Activated CD4-positive, alpha-beta T cell treated with anti-CD3 and anti-CD28 coated beads for 24 hours (primary cell): ENCODE data around the gene KCTD2.
"Not testable (repeated sequence)": the region's sequence is repeated elsewhere in the genome, so short reads cannot be mapped to it uniquely, and the experiment has no call there.

Source experiments
- DNase-seq, 2 donors: peaks; one replicate each; pipeline ENCODE4 v3.0.0-alpha.2; 2020; ENCODE audit warnings: low read depth in 2 of 2

The KCTD2 gene

DNA sequence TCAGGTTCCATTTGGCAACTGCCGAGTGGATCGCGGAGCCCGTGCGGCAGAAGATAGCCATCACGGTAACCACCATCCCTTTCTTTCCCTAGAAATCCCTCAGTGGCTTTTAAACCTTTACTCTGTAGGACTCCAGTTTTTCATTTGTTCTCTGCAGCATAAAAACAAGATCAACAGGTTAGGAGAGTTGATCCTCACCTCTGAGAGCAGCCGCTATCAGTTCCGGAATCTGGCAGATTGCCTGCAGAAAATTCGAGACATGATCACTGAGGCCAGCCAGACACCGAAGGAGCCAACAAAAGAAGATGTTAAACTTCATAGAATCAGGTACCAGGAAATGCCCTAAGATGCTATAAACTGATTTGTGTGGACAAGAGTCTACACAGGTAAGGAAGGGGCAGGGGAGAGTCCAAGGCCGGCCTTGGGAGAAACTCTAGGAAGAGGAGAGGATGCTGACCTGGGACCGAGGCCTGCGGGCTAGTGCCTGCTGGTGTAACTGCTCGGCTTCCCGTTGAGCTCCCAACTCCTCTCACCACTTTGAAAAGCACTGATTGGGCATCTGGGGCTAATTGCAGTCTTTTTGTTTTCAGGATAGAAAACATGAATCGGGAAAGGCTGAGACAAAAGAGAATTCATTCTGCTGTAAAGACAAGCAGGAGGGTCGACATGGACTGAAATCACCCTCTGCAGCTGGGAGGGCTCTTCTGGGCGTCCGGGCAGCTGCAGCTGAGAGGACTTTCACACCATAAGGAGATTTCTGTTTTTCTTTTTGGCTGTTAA, 26.5 kb upstream of the KCTD2 start:
- DNase-seq = no peak

DNA sequence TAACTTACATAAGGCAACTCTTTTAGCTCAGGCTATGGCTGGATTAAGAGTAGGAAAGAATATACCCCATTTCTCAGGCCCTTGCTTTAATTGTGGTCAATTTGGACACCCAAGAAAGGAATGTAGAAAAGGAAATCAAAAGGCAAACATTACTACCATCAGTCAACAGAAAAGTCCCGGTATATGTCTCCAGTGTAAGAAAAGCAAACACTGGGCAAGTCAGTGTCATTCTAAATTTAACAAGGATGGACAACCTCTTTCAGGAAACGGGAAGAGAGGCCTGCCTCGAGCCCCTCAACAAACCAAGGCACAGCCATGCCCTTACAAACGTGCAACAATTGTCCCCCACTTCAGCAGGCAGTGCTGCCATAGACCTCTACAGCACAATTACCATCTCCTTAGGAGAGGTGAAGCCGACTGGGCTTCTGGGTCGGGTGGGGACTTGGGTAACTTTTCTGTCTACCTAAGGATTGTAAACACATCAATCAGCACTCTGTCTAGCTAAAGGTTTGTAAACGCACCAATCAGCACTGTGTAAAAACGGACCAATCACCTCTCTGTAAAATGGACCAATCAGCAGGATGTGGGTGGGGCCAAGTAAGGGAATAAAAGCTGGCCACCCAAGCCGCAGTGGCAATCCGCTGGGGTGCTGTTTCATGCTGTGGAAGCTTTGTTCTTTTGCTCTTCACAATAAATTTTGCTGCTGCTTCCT, 22.2 kb upstream of the KCTD2 start:
- DNase-seq = no peak

DNA sequence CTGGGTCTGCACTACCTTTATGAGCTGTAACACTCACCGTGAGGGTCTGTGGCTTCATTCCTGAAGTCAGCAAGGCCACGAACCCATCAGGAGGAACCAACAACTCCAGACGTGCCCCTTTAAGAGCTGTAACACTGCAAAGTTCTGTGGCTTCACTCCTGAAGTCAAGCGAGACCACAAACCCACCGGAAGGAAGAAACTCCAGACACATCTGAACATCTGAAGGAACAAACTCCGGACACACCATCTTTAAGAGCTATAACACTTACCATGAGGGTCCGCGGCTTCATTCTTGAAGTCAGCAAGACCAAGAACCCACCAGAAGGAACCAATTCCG, 21.7 kb upstream of the KCTD2 start:
- not testable (repeated sequence) for DNase-seq

DNA sequence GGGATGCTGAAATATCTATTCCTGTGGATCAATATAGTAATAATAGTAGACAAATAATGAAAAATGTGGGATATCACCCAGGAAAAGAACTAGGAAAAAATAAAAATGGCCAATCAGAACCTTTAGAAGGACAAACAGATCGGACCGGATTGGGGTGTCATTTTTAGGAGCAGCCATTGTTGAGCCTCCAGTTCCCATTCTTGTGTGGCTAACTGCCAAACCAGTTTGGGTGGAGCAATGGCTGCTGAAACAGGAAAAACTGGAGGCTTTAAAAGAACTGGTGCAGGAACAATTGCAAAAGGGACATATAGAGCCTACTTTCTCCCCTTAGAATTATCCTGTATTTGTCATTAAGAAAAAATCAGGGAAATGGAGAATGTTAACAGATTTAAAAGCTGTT, 20.4 kb upstream of the KCTD2 start:
- not testable (repeated sequence) for DNase-seq

DNA sequence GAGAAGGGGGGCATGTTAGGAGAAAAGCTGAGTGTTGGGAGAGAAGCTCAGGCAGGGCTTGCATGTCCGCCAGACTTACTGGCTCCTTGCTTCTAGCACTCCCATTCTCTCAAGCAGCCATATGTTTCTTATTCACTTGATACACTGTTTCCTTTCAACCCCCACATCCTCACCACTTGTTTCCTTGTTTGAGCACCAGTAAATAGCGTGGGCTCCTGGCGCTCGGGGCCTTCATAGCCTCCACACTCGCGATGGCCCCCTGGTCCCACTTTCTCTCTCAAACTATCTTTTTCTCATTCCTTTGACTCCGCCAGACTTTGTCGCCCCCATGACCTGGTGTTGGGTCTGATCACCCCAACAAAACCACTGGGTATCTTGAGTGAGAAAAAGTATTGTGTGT, 16.9 kb upstream of the KCTD2 start:
- DNase-seq = no peak

DNA sequence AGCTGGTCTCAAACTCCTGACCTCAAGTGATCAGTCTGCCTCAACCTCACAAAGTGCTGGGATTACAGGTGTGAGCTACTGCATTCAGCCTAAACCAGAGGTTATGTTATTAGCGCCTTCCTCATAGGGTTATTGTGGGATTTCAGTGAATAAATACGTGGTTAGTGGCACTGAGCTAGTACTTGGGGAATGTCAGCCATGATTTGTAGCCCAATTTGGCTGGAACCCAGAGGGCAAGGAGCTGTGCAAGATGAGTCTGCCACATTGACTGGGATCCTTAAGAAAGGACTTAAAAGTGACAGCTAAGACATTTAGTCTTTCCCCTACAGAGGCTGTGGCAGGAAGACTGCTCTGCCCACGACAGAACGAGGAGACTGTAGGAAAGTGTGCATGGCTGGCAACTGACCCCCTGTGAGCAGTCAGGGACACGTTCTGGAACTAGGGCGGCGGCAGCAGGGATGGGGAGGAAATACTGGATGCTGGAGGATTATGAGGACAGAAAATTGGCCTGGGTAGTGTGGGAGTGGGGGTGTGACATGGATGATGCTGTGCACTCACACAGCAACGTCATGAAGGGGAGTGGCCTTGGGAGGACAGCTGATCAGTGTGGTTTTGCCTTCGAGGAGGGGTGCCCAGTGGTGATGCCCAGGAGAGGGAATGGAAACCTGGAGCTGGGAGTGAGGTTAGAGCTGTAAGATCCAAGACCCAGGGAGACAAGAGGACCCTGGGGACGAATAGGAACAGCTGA, 14.9 kb upstream of the KCTD2 start:
- DNase-seq = peak in 1 of 2 donors; percentile 39

DNA sequence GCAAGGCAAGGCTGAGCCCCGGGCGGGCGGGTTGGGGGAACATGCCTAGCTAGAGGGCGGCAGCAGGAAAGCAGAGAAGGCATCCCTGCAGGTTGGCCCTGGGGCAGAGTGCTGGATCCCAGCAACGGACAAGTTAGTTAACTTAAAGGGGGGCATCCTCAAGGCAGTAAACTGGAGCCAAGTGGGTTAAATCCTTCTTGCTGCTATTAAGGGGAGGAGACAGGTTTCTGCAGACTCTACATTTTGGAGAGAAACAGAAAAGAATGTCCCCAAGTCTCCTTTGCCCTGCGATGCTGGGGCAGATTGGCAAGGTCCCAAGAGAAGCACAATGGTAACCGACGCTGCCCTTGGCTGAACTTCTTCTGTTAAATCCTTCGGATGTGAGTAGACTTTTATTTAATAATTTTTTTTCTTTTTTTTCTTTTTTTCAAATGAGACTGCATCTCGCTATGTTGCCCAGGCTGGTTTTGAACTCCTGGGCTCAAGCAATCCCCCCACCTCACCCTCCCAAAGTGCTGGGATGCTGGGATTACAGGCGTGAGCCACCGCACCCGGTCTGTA, 14.2 kb upstream of the KCTD2 start:
- DNase-seq = no peak

DNA sequence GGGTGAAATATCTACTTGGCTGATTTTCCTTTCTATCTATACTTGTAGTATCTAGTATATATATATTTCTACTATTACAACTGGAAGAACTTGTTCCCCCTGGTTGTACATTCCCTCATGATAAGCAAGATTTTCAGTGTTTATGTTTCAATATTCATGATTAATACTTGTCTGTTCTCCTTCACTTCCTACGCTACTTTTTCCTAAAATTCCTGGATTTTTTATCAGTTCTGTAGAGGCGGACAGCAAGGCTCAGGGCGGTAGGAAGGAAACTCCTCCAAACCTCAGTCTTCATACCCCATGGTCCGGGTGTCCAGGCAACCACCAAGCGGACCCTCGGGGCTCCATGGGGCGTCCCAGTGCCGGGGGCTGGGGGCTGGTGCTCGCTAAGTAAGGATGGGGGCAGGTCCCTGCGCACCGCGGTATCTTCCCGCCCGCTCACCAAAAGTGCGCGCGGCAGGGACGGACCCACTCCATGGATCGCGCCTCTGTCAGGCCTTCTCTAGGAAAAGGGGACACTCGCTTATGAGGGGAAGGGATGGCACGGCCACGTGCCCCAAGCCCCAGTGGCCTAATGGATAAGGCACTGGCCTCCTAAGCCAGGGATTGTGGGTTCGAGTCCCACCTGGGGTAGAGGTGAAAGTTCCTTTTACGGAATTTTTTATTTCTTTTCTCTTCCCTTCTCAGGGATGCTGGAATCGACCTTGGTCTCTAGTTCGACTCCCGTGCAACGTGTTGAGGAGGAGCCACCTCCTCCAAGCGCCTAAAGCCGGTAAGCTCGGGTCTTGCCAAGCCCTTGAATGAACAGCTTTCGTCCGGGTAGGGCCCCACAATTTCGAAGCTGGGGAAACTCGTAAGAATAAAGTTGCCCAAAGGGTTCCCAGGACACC, 13.4 kb upstream of the KCTD2 start:
- peak; percentile 88 to 98 for DNase-seq

DNA sequence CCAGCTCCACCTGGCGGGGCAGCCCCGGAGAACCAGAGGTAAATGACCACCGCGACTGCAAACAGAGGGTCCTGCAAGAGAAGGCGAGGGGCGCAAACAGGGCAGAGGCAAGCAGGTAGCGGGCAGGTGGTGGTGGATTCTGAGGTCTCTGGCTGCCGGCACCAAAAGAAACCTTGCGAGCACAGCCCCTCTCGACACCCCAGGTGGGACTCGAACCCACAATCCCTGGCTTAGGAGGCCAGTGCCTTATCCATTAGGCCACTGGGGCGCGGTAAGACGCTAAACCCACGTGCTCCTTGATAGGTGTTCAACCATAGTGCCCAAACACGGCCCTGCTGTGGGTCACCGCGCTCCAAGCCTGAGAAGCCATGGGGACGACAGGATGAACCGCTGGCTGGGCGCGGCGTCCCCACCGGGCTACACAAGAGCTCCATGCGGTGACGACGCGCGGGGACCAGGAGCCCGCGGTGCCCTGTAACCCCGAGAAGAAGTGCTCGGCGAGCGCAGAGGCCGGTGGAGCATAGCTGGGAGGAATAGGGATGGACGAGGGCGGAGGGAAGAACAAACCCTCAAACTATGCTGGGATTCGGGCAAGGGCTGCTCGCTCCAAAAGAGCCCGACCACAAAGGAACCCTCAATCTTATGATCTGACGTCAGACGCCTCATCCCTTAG, 12.7 kb upstream of the KCTD2 start:
- DNase-seq = peak; percentile 92 to 98

DNA sequence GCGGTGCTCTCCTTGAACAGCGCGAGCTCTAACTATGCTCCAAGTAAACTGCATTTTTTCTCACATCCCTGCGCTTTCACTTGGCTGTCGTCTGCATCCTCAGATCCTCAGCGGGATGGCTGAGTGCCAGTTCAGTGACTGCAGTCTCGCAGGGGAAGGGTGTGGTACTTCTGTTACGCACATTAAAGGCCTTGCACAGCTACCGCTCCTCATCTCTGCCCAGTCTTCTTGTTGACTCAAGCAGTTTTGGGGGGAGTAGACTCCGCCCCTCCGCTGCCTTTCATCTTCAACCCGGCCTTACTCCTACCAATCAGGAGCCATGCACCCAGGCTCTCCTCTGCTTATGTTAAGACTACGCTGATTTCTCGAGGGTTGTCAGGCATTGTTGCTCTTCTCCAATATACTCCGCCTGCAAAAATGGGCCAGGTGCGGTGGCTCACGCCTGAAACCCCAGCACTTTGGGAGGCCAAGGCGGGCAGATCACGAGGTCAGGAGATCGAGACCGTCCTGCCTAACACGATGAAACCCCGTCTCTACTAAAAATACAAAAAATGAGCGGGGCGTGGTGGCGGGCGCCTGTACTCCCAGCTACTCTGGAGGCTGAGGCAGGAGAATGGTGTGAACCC, 10.3 kb upstream of the KCTD2 start:
- peak; percentile 59 to 64 for DNase-seq

DNA sequence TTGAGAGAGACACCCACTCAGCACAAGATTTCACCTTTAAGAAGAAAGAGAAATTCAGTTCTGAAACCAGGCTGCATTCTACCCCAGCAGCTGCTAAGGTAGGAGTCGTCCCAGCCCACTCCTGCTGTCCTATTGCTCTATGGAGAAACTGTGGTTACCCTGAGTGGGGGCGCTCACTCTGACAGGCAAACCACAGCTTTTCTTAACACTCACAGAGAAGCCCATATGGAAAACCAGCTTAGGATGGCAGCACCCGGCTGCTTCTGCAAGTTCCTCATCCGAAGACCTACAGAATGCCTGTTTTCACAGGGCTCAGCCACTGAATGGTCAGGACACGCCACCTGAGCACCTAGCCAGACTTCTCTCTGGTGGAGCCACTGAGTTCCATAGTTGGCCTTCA, 7.8 kb upstream of the KCTD2 start:
- no peak for DNase-seq

DNA sequence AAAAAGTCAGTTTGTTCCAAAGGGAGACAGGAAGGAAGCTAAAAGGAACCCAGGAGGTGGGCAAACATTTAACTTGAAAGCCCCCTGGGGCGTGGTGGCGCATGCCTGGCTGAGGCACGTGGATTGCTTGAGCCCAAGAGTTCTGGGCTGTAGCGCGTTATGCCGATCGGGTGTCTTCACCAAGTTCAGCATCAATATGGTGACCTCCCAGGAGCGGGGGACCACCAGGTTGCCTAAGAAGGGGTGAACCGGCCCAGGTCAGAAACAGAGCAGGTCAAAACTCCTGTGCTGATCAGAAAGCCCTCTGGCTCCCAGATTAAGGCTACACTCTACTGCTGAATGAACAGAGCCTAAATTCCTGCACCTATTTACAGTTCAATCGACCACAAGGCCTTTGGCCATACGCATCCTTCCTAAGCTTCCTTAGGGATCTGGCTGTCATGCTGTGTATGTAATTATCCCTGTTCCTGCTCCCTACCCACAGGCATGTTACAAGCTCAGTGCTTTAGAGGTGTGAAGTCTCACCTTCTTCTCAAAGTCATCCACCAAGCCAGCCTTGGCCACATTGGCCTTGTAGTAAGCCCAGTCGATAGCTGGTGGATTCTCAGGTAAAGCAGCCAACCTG, 5.3 kb upstream of the KCTD2 start:
- DNase-seq = no peak

DNA sequence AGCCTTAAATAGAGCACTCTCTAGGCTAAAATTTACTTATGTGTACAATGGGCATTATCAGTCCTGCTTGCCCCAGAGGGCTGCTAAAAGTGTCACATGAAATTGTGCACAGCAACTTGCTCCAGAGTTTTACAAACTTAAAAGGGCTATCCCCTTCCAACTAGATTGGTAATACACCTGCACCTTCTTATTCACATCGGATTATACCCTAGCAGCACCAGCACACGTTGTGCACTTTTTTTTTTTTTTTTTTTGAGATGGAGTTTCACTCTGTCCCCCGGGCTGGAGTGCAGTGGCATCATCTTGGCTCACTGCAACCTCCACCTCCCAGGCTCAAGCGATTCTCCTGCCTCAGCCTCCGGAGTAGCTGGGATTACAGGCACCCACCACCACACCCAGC, 3.2 kb upstream of the KCTD2 start:
- not testable (repeated sequence) for DNase-seq

DNA sequence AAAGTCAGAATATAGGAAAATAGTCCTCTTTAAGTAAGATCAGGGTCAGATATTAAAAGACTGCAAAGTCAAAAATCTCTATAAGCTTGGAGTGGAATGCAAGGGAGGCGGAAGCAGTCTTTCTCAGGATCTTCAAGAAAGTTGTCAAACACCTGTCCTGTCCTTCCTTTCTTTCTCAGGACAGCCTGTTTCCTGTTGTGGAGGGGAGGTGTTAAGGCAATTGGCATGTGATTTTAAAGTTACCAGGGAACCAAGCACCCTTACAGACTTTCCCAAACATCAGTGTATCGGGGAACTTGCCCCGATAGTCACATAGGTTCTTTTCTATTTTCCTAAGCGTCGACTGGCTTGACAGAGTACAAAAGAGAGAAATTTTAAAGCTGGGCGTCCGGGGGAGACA, 2.3 kb upstream of the KCTD2 start:
- DNase-seq = no peak

DNA sequence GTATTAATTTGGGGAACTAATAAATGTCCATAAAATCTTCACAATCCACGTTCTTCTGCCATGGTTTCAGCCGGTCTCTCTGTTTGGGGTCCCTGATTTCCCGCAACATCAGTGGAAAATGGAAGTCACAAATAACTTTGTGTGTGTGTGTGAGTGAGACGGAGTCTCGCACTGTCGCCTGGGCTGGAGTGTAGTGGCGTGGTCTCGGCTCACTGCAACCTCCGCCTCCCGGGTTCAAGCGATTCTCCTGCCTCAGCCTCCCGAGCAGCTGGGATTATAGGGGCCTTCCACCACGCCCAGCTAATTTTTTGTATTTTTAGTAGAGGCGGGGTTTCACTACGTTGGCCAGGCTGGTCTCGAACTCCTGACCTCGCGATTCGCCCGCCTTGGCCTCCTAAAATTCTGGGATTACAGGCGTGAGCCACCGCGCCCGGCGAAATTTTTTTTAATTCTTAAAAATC, 1.0 kb upstream of the KCTD2 start:
- not testable (repeated sequence) for DNase-seq

DNA sequence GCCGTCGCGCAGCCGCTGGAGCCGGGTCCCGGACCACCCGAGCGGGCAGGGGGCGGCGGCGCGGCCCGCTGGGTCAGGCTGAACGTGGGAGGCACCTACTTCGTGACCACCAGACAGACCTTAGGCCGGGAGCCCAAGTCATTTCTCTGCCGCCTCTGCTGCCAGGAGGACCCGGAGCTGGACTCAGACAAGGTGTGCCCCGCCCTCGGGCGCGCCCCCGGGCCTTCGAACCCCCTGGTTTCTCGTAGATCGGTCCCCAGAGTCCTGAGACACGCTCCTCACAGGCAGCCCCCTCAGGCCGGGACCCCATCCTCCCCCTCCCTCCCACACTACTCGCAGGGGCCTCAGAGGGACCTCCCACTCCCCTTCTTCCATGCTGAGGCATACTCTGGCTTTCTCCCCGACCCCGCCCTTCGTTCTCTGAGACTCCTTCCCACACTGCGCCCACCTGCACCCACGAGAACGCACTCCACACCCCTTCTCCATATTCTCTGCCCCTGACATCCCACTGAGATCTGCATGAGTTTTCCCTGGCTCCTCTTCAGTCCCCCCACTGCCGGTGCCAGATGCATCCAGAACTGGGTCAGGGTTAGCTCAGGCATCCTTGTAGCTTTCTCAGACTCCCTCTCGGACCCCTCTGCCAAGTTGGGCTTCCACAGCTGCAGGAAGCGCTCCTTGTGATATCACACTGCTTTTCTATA, 523 bp downstream of the KCTD2 start:
- no peak for DNase-seq

DNA sequence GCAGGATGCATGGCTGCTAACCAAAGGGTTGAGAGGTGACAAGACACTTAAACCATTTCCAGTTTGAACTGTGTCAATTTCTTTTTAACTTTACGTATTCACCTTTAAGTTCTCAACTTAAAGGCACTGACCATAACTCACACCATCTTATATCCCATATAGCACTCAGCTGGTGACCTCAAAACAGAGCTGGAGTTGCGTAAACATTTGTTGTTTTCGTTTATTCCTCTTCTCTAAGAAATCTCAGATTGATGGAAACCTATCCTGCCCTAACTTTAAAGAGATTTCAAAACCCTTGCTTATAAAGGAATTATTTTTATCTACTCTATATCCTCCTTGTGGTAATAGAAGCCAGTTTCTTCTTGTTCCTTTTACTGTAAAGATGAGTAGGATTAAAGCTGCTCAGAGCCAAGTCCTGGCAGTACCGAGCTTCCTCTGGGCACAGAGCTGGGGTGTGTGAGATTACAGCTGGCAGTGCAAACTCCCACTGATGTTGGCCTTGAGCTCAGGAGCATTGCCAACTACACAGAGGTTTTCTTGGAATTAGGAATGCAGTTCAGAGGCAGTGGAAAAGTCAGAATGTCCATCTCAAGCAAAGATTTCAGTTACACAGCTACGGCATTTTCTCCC, 1.3 kb downstream of the KCTD2 start:
- no peak for DNase-seq

DNA sequence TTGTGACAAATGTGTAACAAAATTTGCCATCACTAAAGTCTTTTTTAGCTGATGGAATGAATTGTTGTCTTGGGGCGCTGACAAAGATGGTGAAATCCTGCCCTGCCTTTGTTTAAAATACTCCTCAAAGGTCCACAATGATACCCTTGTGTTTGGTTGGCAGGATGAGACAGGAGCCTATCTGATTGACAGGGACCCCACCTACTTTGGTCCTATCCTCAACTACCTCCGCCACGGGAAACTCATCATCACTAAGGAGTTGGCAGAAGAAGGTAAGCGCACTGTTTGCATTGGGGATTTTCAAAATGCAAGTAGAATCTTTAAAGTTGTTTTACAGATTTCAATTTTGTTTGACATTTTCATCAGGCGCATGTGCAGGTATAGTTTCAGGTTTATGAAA, 2.0 kb downstream of the KCTD2 start:
- DNase-seq = no peak

DNA sequence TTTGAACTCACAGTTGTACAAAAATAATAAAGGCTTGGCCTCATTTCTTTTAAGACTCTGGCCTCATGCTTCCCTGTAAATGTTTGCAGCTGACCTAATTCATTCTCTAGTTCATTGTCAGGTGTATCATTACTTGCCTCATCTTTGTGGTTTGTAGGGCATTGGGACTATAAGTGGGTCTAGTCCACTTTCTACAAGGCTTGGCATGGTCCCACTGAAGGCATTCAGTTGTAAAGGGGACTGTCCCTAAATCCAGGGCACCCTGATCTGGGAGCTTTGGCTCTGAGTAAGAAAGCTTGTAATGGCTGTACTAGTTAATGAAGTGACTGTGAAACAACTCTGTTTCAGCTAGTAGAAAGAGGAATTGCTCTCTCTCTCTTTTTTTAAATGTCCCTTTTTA, 2.7 kb downstream of the KCTD2 start:
- no peak for DNase-seq
